ENCODE results near the gene MALT1. TPM values are rescaled to one million over a fixed set of nuclear protein-coding genes. Genes with fewer than 3 reads are reported as not detected.

Gene MALT1
- total and polyA plus RNA-seq, 2 donors (not counting 1 experiment from before 2014, with no cell fraction given), result 42.4 to 81.2 TPM

- TF ChIP-seq EZH2 (IDR thresholded peaks at IDR 0.05; ENCODE audit: borderline replicate concordance, insufficient read depth, low read depth, low read length, poor library complexity, severe bottlenecking), result no peak
- TF ChIP-seq, protein P1, sequence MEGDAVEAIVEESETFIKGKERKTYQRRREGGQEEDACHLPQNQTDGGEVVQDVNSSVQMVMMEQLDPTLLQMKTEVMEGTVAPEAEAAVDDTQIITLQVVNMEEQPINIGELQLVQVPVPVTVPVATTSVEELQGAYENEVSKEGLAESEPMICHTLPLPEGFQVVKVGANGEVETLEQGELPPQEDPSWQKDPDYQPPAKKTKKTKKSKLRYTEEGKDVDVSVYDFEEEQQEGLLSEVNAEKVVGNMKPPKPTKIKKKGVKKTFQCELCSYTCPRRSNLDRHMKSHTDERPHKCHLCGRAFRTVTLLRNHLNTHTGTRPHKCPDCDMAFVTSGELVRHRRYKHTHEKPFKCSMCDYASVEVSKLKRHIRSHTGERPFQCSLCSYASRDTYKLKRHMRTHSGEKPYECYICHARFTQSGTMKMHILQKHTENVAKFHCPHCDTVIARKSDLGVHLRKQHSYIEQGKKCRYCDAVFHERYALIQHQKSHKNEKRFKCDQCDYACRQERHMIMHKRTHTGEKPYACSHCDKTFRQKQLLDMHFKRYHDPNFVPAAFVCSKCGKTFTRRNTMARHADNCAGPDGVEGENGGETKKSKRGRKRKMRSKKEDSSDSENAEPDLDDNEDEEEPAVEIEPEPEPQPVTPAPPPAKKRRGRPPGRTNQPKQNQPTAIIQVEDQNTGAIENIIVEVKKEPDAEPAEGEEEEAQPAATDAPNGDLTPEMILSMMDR (IDR thresholded peaks at IDR 0.05), result no peak
- Histone ChIP-seq H3K79me2 (ENCODE audit: control insufficient read depth, insufficient read depth, low read length) (peaks cover 96% of the 10 kb centered on the region), H3K4me2 (replicated peaks; ENCODE audit: low read depth, low read length, poor library complexity, severe bottlenecking) (no peak overlapping the region), H3K36me3 (replicated peaks in 1 of 2; ENCODE audit: control extremely low read depth in 1 of 2, control insufficient read depth in 1 of 2, extremely low read depth in 1 of 2, insufficient read depth in 2 of 2, low read length in 1 of 2) (peaks cover 4 to 26% of the 10 kb centered on the region in 2 experiments), H3K4me3 (ENCODE audit: control extremely low read depth in 1 of 5, extremely low read depth in 1 of 5, insufficient read depth in 1 of 5, low read depth in 2 of 5, low read length in 4 of 5) (no peak overlapping the region), H3K9me3 (ENCODE audit: control extremely low read depth in 1 of 3, control insufficient read depth in 2 of 3, insufficient read depth in 1 of 3, low read length in 2 of 3) (no peaks in the 10 kb centered on the region), H4K20me1 (ENCODE audit: control insufficient read depth, insufficient read depth, low read length, poor library complexity, severe bottlenecking) (peaks cover 62% of the 10 kb centered on the region), H3K4me1 (ENCODE audit: control insufficient read depth in 2 of 2, insufficient read depth in 2 of 2, low read length in 2 of 2) (peaks cover 42 to 47% of the 10 kb centered on the region in 2 donors), H3K27me3 (replicated peaks in 1 of 4; ENCODE audit: control extremely low read depth in 1 of 4, control insufficient read depth in 3 of 4, insufficient read depth in 4 of 4, low read length in 3 of 4) (no peaks in the 10 kb centered on the region), H3K27ac (ENCODE audit: low read length in 2 of 2) (no peak overlapping the region), H2AFZ (ENCODE audit: insufficient read depth, low read depth, low read length, poor library complexity, severe bottlenecking) (no peak overlapping the region), H3K9ac (ENCODE audit: low read length) (no peak overlapping the region)
- no peak for DNase-seq
- intact Hi-C loops (cut with micrococcal nuclease), result loop anchor here (5.0 kb wide), 1 partner anchor 39 kb away; no protein-coding TSS in a partner anchor
- ChIA-PET POLR2A (interaction anchor here (0.6 kb wide), 1 partner anchor 30 kb away, joined by 3 read pairs; no protein-coding TSS in a partner anchor), CTCF (interaction anchor here (1.0 to 3.2 kb wide), 4 partner anchors 17 to 147 kb away, joined by 3 to 17 read pairs (median 4); no protein-coding TSS in a partner anchor)
- peak overlapping the region; percentile 8 for H3K4me3 Mint-ChIP-seq
- peak overlapping the region; percentile 32 for H3K27ac Mint-ChIP-seq
- H3K4me1 Mint-ChIP-seq, result peaks cover 60% of the 10 kb centered on the region
- ATAC-seq (ENCODE audit: low read depth), result no peak
- no CpG with 5 or more reads among the region's 1 CpG for WGBS (ENCODE audit: insufficient coverage)
- H3K9me3 Mint-ChIP-seq (ENCODE audit: insufficient read depth), result no peaks in the 10 kb centered on the region
- H3K27me3 Mint-ChIP-seq, result no peaks in the 10 kb centered on the region
Observed at GRCh38 chr18:58676270-58676669, 5.0 kb downstream of the MALT1 start.

DNA sequence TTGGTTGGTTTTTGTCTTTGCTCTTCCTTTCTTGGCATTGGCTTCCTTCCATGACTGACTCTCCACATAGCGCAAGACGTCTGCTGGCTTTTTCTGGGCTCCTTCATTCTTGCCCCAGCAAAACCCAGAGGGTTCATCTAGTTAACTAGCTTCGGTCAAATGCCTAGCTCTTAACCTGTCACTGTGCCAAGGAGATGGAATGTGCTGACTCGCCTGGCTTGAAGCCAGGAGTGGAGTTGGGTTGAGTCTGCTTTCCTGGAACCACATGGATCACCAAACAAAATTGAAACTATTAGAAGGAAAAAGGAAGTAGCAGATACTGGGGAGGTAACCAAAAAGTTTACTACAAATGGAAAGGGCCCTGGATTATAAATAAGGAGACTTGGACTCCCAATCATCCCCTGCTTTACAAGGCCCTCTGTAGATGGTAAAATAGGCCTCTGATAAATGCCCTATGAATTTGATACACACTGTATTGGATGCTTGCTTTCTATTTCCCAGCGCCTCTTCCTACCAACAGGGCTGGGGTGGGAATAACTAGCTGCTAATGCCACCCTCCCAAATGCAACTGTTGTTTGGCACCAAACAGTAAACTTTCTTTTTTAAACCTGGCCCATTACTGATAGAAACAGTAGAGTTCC, 11.3 kb downstream of the MALT1 start:
- Histone ChIP-seq H3K9ac (ENCODE audit: low read length) (no peak overlapping the region), H4K20me1 (ENCODE audit: control insufficient read depth, insufficient read depth, low read length, poor library complexity, severe bottlenecking) (peaks cover 72% of the 10 kb centered on the region), H2AFZ (ENCODE audit: insufficient read depth, low read depth, low read length, poor library complexity, severe bottlenecking) (no peak overlapping the region), H3K4me3 (ENCODE audit: control extremely low read depth in 1 of 5, extremely low read depth in 1 of 5, insufficient read depth in 1 of 5, low read depth in 2 of 5, low read length in 4 of 5) (no peak overlapping the region), H3K36me3 (replicated peaks in 1 of 2; ENCODE audit: control extremely low read depth in 1 of 2, control insufficient read depth in 1 of 2, extremely low read depth in 1 of 2, insufficient read depth in 2 of 2, low read length in 1 of 2) (peaks cover 5 to 60% of the 10 kb centered on the region in 2 experiments), H3K79me2 (ENCODE audit: control insufficient read depth, insufficient read depth, low read length) (peaks cover 93% of the 10 kb centered on the region), H3K4me1 (ENCODE audit: control insufficient read depth in 2 of 2, insufficient read depth in 2 of 2, low read length in 2 of 2) (peaks cover 4 to 13% of the 10 kb centered on the region in 2 donors), H3K9me3 (ENCODE audit: control extremely low read depth in 1 of 3, control insufficient read depth in 2 of 3, insufficient read depth in 1 of 3, low read length in 2 of 3) (no peaks in the 10 kb centered on the region), H3K27me3 (replicated peaks in 1 of 4; ENCODE audit: control extremely low read depth in 1 of 4, control insufficient read depth in 3 of 4, insufficient read depth in 4 of 4, low read length in 3 of 4) (no peaks in the 10 kb centered on the region), H3K27ac (ENCODE audit: low read length in 2 of 2) (peak overlapping the region in 1 of 2 donors; percentile 37), H3K4me2 (replicated peaks; ENCODE audit: low read depth, low read length, poor library complexity, severe bottlenecking) (no peak overlapping the region)
- Mint-ChIP-seq H3K9me3 (ENCODE audit: insufficient read depth) (no peaks in the 10 kb centered on the region), H3K4me1 (peaks cover 41% of the 10 kb centered on the region), H3K4me3 (no peak overlapping the region), H3K27me3 (no peaks in the 10 kb centered on the region), H3K27ac (no peak overlapping the region)
- intact Hi-C loops (cut with micrococcal nuclease), result no loop called here
- DNase-seq (no peak), ATAC-seq (ENCODE audit: low read depth) (no peak)
- CTCF ChIA-PET, result interaction anchor here (1.1 to 2.5 kb wide), 4 partner anchors 10 to 153 kb away, joined by 3 to 6 read pairs (median 4); no protein-coding TSS in a partner anchor
- TF ChIP-seq EZH2 (IDR thresholded peaks at IDR 0.05; ENCODE audit: borderline replicate concordance, insufficient read depth, low read depth, low read length, poor library complexity, severe bottlenecking), result no peak
- TF ChIP-seq, protein P1 (IDR thresholded peaks at IDR 0.05), result no peak
- POLR2A ChIA-PET, result no interaction called here
- 87% methylated on average over 3 of the region's 5 CpGs for WGBS (ENCODE audit: insufficient coverage)

Data from B cell (primary cell).